Loucy (cell line): ENCODE data around the gene CYP26B1.

ENCODE experiments used
- EZH2phosphoT487 ChIP-seq: fragments of 200-600 bp; IDR thresholded peaks from 2 replicates; pipeline ENCODE4 v1.6.1; 2018; ENCODE audit warnings: antibody characterized with exemption, mild to moderate bottlenecking, moderate library complexity, borderline replicate concordance
- TF ChIP-seq, protein P1 (sequence below): fragments of 200-600 bp; sonication (generic); conservative IDR thresholded peaks from 2 replicates; pipeline ENCODE4 v1.5.1; 2014; ENCODE audit warnings: mild to moderate bottlenecking, antibody characterized with exemption, low read length

DNA sequence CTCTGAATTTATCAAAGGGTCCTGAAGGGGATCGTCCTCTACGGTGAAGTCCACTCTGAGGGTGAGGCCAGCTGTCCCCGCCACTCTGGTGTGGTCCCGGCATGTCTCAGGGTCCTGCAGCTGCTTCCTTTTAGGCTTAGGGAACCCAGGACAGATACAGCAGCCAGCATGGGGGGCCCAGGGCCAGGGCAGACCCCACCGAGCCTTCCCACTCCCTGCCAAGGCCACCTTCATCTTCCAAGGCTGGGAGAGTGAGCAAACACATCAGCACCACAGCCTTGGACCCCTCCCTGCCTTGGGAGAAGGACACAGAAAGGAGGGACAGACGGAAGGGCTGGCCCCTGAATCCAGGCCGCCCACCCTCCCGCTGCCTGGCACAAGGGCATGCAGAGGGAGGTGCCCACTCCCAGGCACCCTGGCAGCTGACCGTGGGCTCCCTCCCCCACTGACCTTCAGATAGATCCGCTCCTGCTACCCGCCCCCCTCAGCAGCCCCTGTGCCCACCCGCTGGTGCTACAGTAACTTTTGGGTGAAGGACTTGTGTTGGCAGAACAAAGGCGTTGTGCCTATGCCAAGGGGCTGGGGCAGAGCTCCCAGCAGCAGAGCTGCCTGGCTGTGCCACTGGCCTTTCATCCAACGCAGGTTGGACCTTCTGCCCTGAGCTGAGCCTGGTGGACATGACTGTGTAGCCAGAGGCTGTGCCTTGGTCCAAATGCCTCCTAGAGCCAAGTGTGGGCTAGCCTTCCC, 7.6 kb downstream of the CYP26B1 start:
- TF ChIP-seq, protein P1, sequence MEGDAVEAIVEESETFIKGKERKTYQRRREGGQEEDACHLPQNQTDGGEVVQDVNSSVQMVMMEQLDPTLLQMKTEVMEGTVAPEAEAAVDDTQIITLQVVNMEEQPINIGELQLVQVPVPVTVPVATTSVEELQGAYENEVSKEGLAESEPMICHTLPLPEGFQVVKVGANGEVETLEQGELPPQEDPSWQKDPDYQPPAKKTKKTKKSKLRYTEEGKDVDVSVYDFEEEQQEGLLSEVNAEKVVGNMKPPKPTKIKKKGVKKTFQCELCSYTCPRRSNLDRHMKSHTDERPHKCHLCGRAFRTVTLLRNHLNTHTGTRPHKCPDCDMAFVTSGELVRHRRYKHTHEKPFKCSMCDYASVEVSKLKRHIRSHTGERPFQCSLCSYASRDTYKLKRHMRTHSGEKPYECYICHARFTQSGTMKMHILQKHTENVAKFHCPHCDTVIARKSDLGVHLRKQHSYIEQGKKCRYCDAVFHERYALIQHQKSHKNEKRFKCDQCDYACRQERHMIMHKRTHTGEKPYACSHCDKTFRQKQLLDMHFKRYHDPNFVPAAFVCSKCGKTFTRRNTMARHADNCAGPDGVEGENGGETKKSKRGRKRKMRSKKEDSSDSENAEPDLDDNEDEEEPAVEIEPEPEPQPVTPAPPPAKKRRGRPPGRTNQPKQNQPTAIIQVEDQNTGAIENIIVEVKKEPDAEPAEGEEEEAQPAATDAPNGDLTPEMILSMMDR, result no peak
- TF ChIP-seq EZH2phosphoT487, result no peak
